Esophagus squamous epithelium (tissue), 5 donors: Measurements from ENCODE around the gene CNTF. TPM values are rescaled to one million over a fixed set of nuclear protein-coding genes. Genes with fewer than 3 reads are reported as not detected.
A peak's percentile ranks its signal among the peaks of the same experiment; 100 is the strongest.

Experiments
- DNase-seq: peaks from one replicate; lab custom pipeline; 2025; lab: John Stamatoyannopoulos, UW
- H3K27ac ChIP-seq, 4 donors: fragments of 200-600 bp; sonication (generic); one replicate each; pipeline ENCODE4 v1.5.1; 2016 to 2019; ENCODE audit warnings: mild to moderate bottlenecking in 1 of 4
- H3K27me3 ChIP-seq, 4 donors: fragments of 200-600 bp; sonication (generic); 1 replicate in 3 of 4; 2 replicates in 1 of 4; pipeline versions ENCODE4 v1.5.1 to v1.6.0; 2017 to 2021; ENCODE audit warnings: antibody characterized with exemption in 1 of 4
- H3K36me3 ChIP-seq, 3 donors: fragments of 200-600 bp; sonication (generic); one replicate each; pipeline ENCODE4 v1.5.1; 2016 to 2019
- H3K4me1 ChIP-seq, 3 donors: fragments of 200-600 bp; sonication (generic); one replicate each; pipeline ENCODE4 v1.5.1; 2017 to 2019
- H3K4me3 ChIP-seq, 4 donors: fragments of 200-600 bp; sonication (generic); 1 replicate in 3 of 4; 2 replicates in 1 of 4; pipeline ENCODE4 v1.5.1; 2016 to 2019; ENCODE audit warnings: mild to moderate bottlenecking in 2 of 4, moderate library complexity in 1 of 4
- H3K9me3 ChIP-seq, 3 donors: fragments of 200-600 bp; sonication (generic); one replicate each; pipeline ENCODE4 v1.5.1; 2016 to 2019
- CTCF ChIP-seq, 6 experiments: fragments of 450-650 bp in 4 of 6; fragments of 200-600 bp in 2 of 6; sonication (generic) in 2 of 6; IDR thresholded peaks; one replicate each; pipeline ENCODE4 v1.5.1; 2016 to 2019; ENCODE audit warnings: antibody characterized with exemption in 6 of 6, mild to moderate bottlenecking in 4 of 6, moderate library complexity in 4 of 6
- POLR2A ChIP-seq, 4 donors: fragments of 450-650 bp; IDR thresholded peaks; one replicate each; pipeline ENCODE4 v1.6.1; 2017; ENCODE audit warnings: antibody characterized with exemption in 4 of 4, mild to moderate bottlenecking in 4 of 4, moderate library complexity in 3 of 4
- WGBS, 2 donors: methylation state at CpG; one replicate each; pipeline ENCODE4 v1.1.5; 2018; 5-methylcytosine and 5-hydroxymethylcytosine counted together
- intact Hi-C: fragments of 100-400 bp; cut with DNase I; formaldehyde crosslinking; loops from one replicate; pipeline ENCODE4 v1.15.0; 2022
- total RNA-seq, 4 donors: library from RNA; depleted of rRNA; stranded (reverse); fragments of >200 nt; gene quantifications; one replicate each; pipeline ENCODE4 v1.1.0, GENCODE V29; 2016
- donor health status: DM: yes; HTN: yes; CAD: no.

Gene CNTF
- total RNA-seq, 4 donors from 2014 or later = 0.53 to 3.2 (median 1.2) TPM

GRCh38 chr11:58576887-58577471, 45.5 kb upstream of the CNTF start:
- intact Hi-C loops = no loop called here
- 14 to 24% methylated on average over 4 of the region's 4 CpGs for WGBS, 2 donors
- H3K27me3 ChIP-seq = no peaks in the 10 kb centered on the region

GRCh38 chr11:58577555-58578135, 44.8 kb upstream of the CNTF start:
- Histone ChIP-seq H3K4me1 (peaks cover 16 to 77% (median 63%) of the 10 kb centered on the region in 3 donors), H3K27ac (peak overlapping the region; percentile 95 to 100 (median 100)), H3K4me3 (peak overlapping the region; percentile 95 to 98 (median 96)), H3K36me3 (no peaks in the 10 kb centered on the region), H3K9me3 (no peaks in the 10 kb centered on the region), H3K27me3 (no peaks in the 10 kb centered on the region)
- peak; percentile 75 for DNase-seq
- WGBS, 2 donors = 0% methylated on average over 18 to 21 of the region's 21 CpGs
- TF ChIP-seq POLR2A (IDR thresholded peaks at IDR 0.05) = peak in 2 of 4 donors; percentile 68 to 69
- TF ChIP-seq CTCF (IDR thresholded peaks at IDR 0.05) = no peak
- intact Hi-C loops = no loop called here

More at GRCh38 chr11:58576887-58577471, 45.5 kb upstream of the CNTF start:
- TF ChIP-seq CTCF (IDR thresholded peaks at IDR 0.05) (peak in 2 of 6 experiments; percentile 29 to 40), POLR2A (IDR thresholded peaks at IDR 0.05) (no peak)
- Histone ChIP-seq H3K36me3 (no peaks in the 10 kb centered on the region), H3K9me3 (no peaks in the 10 kb centered on the region), H3K4me3 (peak overlapping the region in 3 of 4 donors; percentile 95 to 97 (median 95)), H3K4me1 (peaks cover 16 to 74% (median 62%) of the 10 kb centered on the region in 3 donors), H3K27ac (peak overlapping the region; percentile 95 to 100 (median 100))
- DNase-seq = no peak

- intact Hi-C loops = no loop called here
- peak overlapping the region; percentile 95 to 100 (median 100) for H3K27ac ChIP-seq
- peak overlapping the region; percentile 95 to 98 (median 96) for H3K4me3 ChIP-seq
- TF ChIP-seq CTCF (IDR thresholded peaks at IDR 0.05) (no peak), POLR2A (IDR thresholded peaks at IDR 0.05) (no peak)
- H3K27me3 ChIP-seq = no peaks in the 10 kb centered on the region
- DNase-seq = peak; percentile 82
- 0% methylated on average over 18 to 31 of the region's 33 CpGs for WGBS, 2 donors
- H3K36me3 ChIP-seq = no peaks in the 10 kb centered on the region
- H3K9me3 ChIP-seq = no peaks in the 10 kb centered on the region
- peaks cover 14 to 77% (median 63%) of the 10 kb centered on the region in 3 donors for H3K4me1 ChIP-seq
These were observed 44.3 kb upstream of the CNTF start for GRCh38 chr11:58578136-58578634.

GRCh38 chr11:58578635-58579191, 43.8 kb upstream of the CNTF start, which contains the start of gene ZFP91:
Gene ZFP91 (plus strand): TSS chr11:58579063. CDS start chr11:58579282, 219 bp downstream.
- TF ChIP-seq CTCF (IDR thresholded peaks at IDR 0.05) (peak in 1 of 6 experiments; percentile 15), POLR2A (IDR thresholded peaks at IDR 0.05) (peak in 3 of 4 donors; percentile 48 to 79 (median 75))
- Histone ChIP-seq H3K27ac (peak within 1 kb of the TSS; percentile 95 to 100 (median 100)), H3K27me3 (no peaks in the 10 kb centered on the region), H3K4me1 (peaks cover 9 to 77% (median 63%) of the 10 kb centered on the region in 3 donors), H3K9me3 (no peaks in the 10 kb centered on the region), H3K4me3 (peak within 1 kb of the TSS; percentile 95 to 98 (median 96)), H3K36me3 (no peaks in the 10 kb centered on the region)
- intact Hi-C loops = no loop called here
- peak; percentile 94 for DNase-seq
- WGBS, 2 donors = 0 to 1% methylated on average over 18 to 25 of the region's 51 CpGs
